ENCODE measurements around the gene AK8. TPM values are rescaled to one million over a fixed set of nuclear protein-coding genes. Genes with fewer than 3 reads are reported as not detected.

AK8 gene
- total RNA-seq, 2 experiments from 2014 or later = 0.27 TPM; not detected in 1

DNA sequence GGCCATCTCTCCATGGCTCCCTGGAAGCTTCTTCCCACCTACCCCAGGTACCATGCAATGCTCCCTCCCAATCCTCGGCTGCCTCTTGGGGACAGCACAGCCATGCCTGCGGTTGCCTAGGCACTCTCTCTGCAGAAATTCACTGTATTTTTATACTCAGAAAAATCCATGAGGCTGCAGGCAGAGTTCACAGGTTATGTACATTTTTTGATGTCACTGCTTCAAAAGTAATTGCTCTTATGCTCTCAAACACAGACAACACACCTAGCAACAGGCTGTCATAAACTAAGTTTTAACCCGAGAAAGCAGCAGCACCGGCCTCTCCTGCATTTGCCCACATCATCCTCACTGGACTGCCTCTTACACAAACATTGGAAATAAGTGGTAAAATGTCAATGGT, 102.4 kb downstream of the AK8 start:
- Histone ChIP-seq H3K79me2 (ENCODE audit: insufficient read depth, low read depth, low read length) (no peaks in the 10 kb centered on the region), H3K9me2 (ENCODE audit: insufficient read depth, low read length) (no peaks in the 10 kb centered on the region), H3K4me3 (ENCODE audit: low read depth, low read length, poor library complexity, severe bottlenecking) (no peak overlapping the region), H3K4me2 (ENCODE audit: low read length) (no peak overlapping the region), H3K4me1 (ENCODE audit: insufficient read depth, low read length, poor library complexity, severe bottlenecking) (no peaks in the 10 kb centered on the region), H3K9me3 (ENCODE audit: low read length) (no peaks in the 10 kb centered on the region), H3K27ac (ENCODE audit: low read depth, low read length, poor library complexity, severe bottlenecking) (no peak overlapping the region), H3K36me3 (ENCODE audit: insufficient read depth, low read length) (no peaks in the 10 kb centered on the region), H4K20me1 (ENCODE audit: insufficient read depth, low read length) (no peaks in the 10 kb centered on the region), H2AFZ (ENCODE audit: low read length) (no peak overlapping the region)
- ChIA-PET CTCF (ENCODE audit: unreplicated experiment) (no interaction called here), POLR2A (no interaction called here)
- no peak for TF ChIP-seq EZH2phosphoT487 (IDR thresholded peaks at IDR 0.05; ENCODE audit: borderline replicate concordance, low read depth, low read length)
- intact Hi-C loops (cut with micrococcal nuclease; ENCODE audit: unreplicated experiment) = no loop called here
- no TSS peak for BruUV-seq (replicated peaks)
- DNase-seq (ENCODE audit: low spot score) = no peak

DNA sequence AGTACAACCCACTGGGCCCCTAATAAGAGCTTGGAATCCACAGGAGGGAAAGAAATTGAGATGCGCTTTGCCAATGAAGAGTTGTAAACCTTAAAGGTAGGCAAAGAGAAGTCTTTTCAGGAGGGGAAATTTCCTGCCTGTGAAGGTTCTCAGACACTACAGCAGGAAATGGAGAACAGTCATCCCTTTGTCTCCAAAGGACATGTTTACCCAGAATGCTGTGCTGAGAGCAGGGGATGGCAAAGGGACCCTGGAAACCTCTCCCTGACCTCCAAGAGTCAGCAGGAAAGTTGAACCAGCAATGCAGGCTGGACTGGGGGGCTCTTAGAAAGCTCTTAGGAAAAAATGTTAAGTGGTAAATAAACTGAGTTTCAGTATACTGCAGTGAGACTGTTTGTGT, 103.2 kb downstream of the AK8 start:
- TF ChIP-seq EZH2phosphoT487 (IDR thresholded peaks at IDR 0.05; ENCODE audit: borderline replicate concordance, low read depth, low read length) = no peak
- TF ChIP-seq, protein P1, sequence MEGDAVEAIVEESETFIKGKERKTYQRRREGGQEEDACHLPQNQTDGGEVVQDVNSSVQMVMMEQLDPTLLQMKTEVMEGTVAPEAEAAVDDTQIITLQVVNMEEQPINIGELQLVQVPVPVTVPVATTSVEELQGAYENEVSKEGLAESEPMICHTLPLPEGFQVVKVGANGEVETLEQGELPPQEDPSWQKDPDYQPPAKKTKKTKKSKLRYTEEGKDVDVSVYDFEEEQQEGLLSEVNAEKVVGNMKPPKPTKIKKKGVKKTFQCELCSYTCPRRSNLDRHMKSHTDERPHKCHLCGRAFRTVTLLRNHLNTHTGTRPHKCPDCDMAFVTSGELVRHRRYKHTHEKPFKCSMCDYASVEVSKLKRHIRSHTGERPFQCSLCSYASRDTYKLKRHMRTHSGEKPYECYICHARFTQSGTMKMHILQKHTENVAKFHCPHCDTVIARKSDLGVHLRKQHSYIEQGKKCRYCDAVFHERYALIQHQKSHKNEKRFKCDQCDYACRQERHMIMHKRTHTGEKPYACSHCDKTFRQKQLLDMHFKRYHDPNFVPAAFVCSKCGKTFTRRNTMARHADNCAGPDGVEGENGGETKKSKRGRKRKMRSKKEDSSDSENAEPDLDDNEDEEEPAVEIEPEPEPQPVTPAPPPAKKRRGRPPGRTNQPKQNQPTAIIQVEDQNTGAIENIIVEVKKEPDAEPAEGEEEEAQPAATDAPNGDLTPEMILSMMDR (conservative IDR thresholded peaks at IDR 0.05; ENCODE audit: low read length) = no peak
- ChIA-PET POLR2A (no interaction called here), CTCF (ENCODE audit: unreplicated experiment) (no interaction called here)
- no peak for DNase-seq (ENCODE audit: low spot score)
- Histone ChIP-seq H2AFZ (ENCODE audit: low read length) (no peak overlapping the region), H3K9me3 (ENCODE audit: low read length) (no peaks in the 10 kb centered on the region), H3K79me2 (ENCODE audit: insufficient read depth, low read depth, low read length) (no peaks in the 10 kb centered on the region), H3K36me3 (ENCODE audit: insufficient read depth, low read length) (no peaks in the 10 kb centered on the region), H3K27ac (ENCODE audit: low read depth, low read length, poor library complexity, severe bottlenecking) (no peak overlapping the region), H4K20me1 (ENCODE audit: insufficient read depth, low read length) (no peaks in the 10 kb centered on the region), H3K4me3 (ENCODE audit: low read depth, low read length, poor library complexity, severe bottlenecking) (no peak overlapping the region), H3K4me2 (ENCODE audit: low read length) (no peak overlapping the region), H3K4me1 (ENCODE audit: insufficient read depth, low read length, poor library complexity, severe bottlenecking) (no peaks in the 10 kb centered on the region), H3K9me2 (ENCODE audit: insufficient read depth, low read length) (no peaks in the 10 kb centered on the region)
- intact Hi-C loops (cut with micrococcal nuclease; ENCODE audit: unreplicated experiment) = no loop called here
- no TSS peak for BruUV-seq (replicated peaks)

DNA sequence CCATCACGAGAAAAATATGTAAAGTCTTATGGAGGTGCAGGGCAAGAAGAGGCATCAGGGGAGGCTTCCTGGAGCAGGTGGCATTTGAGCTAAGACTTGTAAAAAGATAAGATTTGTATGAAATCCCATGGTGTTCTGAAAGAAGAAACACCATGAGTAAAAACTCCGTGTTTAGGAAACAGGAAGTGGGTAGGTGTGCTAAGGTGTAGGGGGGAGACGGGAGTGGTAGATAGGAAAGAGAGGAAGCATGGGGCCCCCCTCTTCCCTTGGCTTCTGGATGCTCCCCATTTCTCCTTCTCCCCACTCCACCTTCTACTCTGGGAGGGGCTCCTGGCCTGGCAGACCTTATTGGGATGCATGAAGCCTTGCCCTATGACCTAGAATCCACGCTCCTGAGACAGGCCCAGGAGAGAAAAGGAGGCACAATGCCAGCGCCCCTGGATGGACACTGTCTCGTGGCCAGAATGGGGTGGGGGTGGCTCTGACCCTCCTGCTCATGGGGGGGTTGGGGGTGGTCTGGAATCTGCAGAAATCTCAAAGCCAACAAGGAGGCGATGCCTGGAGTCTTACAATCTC, 104.2 kb downstream of the AK8 start:
- Histone ChIP-seq H3K4me3 (ENCODE audit: low read depth, low read length, poor library complexity, severe bottlenecking) (no peak overlapping the region), H2AFZ (ENCODE audit: low read length) (no peak overlapping the region), H3K36me3 (ENCODE audit: insufficient read depth, low read length) (no peaks in the 10 kb centered on the region), H3K4me2 (ENCODE audit: low read length) (no peak overlapping the region), H3K79me2 (ENCODE audit: insufficient read depth, low read depth, low read length) (no peaks in the 10 kb centered on the region), H3K4me1 (ENCODE audit: insufficient read depth, low read length, poor library complexity, severe bottlenecking) (peaks cover 4% of the 10 kb centered on the region), H3K9me2 (ENCODE audit: insufficient read depth, low read length) (no peaks in the 10 kb centered on the region), H3K27ac (ENCODE audit: low read depth, low read length, poor library complexity, severe bottlenecking) (no peak overlapping the region), H3K9me3 (ENCODE audit: low read length) (no peaks in the 10 kb centered on the region), H4K20me1 (ENCODE audit: insufficient read depth, low read length) (no peaks in the 10 kb centered on the region)
- intact Hi-C loops (cut with micrococcal nuclease; ENCODE audit: unreplicated experiment) = no loop called here
- no TSS peak for BruUV-seq (replicated peaks)
- ChIA-PET CTCF (ENCODE audit: unreplicated experiment) (no interaction called here), POLR2A (no interaction called here)
- TF ChIP-seq, protein P1 (conservative IDR thresholded peaks at IDR 0.05; ENCODE audit: low read length) = no peak
- no peak for TF ChIP-seq EZH2phosphoT487 (IDR thresholded peaks at IDR 0.05; ENCODE audit: borderline replicate concordance, low read depth, low read length)
- no peak for DNase-seq (ENCODE audit: low spot score)

Measured in OCI-LY7 (cell line).